Measurements from ENCODE around the gene HSPB9. TPM values are rescaled to one million over a fixed set of nuclear protein-coding genes. Genes with fewer than 3 reads are reported as not detected.
A peak's percentile ranks its signal among the peaks of the same experiment; 100 is the strongest.

The HSPB9 gene
- total and polyA plus RNA-seq, 9 of the 15 experiments (the other 6 are each of a cell fraction or from before 2014, with no cell fraction given): 0.04 to 0.16 (median 0.08) TPM; not detected in 3

DNA sequence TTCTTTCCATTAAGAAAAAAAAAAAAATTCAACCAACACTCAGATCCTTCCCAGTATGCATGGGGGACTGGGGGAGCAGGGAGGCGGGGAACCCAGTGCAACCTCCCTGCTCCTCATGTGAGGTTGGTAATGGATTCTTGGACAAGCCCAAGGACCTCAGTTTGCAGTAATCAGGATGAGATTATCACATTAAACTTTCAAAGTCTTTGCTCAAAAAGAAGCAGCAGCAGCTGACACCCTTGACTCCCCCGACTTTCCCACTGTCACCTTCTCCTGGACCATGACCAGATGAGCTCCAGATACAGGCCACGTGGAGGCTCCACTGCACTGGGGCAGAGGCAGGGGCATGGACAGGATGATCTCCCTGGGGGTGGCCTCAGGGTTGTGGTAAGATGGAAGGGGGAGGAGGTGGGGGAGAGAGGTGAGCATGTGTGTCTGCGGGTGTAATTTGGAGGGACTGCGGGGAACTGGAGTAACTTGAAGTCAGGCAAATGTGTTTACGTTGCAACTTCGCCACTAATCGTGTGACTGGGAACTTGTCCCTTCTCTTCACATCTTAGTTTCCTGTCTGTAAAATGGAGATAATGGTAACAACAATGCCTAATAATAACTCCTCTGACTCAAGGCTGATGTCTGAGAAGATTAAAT lies 44.1 kb upstream of the HSPB9 start (continued):
- TF ChIP-seq NFIX (CRISPR knock-in tag; IDR thresholded peaks at IDR 0.05; ENCODE audit: low read depth) (no peak), ZBTB7A (IDR thresholded peaks at IDR 0.05; ENCODE audit: borderline replicate concordance, control insufficient read depth, low read depth, low read length) (no peak; the same call in 1 of the 2 replicates), DACH1 (IDR thresholded peaks at IDR 0.05; ENCODE audit: partially characterized antibody) (no peak), FOSL1 (tag; conservative IDR thresholded peaks at IDR 0.05) (no peak; the same call in 1 of the 2 replicates), ZNF165 (CRISPR knock-in tag; IDR thresholded peaks at IDR 0.05; ENCODE audit: borderline replicate concordance) (no peak), SRF (CRISPR knock-in tag; IDR thresholded peaks at IDR 0.05) (no peak), CEBPB (tag; IDR thresholded peaks at IDR 0.05) (no peak), CCAR2 (IDR thresholded peaks at IDR 0.05; ENCODE audit: low read depth, low read length) (no peak), RHOXF2B (CRISPR knock-in tag; conservative IDR thresholded peaks at IDR 0.05) (no peak), NR2C2 (CRISPR knock-in tag; IDR thresholded peaks at IDR 0.05) (no peak), NR2C2 (tag; IDR thresholded peaks at IDR 0.05) (peak; percentile 62), YBX1 (IDR thresholded peaks at IDR 0.05) (no peak)
- TF ChIP-seq, protein P1, sequence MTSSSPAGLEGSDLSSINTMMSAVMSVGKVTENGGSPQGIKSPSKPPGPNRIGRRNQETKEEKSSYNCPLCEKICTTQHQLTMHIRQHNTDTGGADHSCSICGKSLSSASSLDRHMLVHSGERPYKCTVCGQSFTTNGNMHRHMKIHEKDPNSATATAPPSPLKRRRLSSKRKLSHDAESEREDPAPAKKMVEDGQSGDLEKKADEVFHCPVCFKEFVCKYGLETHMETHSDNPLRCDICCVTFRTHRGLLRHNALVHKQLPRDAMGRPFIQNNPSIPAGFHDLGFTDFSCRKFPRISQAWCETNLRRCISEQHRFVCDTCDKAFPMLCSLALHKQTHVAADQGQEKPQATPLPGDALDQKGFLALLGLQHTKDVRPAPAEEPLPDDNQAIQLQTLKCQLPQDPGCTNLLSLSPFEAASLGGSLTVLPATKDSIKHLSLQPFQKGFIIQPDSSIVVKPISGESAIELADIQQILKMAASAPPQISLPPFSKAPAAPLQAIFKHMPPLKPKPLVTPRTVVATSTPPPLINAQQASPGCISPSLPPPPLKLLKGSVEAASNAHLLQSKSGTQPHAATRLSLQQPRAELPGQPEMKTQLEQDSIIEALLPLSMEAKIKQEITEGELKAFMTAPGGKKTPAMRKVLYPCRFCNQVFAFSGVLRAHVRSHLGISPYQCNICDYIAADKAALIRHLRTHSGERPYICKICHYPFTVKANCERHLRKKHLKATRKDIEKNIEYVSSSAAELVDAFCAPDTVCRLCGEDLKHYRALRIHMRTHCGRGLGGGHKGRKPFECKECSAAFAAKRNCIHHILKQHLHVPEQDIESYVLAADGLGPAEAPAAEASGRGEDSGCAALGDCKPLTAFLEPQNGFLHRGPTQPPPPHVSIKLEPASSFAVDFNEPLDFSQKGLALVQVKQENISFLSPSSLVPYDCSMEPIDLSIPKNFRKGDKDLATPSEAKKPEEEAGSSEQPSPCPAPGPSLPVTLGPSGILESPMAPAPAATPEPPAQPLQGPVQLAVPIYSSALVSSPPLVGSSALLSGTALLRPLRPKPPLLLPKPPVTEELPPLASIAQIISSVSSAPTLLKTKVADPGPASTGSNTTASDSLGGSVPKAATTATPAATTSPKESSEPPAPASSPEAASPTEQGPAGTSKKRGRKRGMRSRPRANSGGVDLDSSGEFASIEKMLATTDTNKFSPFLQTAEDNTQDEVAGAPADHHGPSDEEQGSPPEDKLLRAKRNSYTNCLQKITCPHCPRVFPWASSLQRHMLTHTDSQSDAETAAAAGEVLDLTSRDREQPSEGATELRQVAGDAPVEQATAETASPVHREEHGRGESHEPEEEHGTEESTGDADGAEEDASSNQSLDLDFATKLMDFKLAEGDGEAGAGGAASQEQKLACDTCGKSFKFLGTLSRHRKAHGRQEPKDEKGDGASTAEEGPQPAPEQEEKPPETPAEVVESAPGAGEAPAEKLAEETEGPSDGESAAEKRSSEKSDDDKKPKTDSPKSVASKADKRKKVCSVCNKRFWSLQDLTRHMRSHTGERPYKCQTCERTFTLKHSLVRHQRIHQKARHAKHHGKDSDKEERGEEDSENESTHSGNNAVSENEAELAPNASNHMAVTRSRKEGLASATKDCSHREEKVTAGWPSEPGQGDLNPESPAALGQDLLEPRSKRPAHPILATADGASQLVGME (CRISPR knock-in tag; IDR thresholded peaks at IDR 0.05): no peak
- TF ChIP-seq, protein P2, sequence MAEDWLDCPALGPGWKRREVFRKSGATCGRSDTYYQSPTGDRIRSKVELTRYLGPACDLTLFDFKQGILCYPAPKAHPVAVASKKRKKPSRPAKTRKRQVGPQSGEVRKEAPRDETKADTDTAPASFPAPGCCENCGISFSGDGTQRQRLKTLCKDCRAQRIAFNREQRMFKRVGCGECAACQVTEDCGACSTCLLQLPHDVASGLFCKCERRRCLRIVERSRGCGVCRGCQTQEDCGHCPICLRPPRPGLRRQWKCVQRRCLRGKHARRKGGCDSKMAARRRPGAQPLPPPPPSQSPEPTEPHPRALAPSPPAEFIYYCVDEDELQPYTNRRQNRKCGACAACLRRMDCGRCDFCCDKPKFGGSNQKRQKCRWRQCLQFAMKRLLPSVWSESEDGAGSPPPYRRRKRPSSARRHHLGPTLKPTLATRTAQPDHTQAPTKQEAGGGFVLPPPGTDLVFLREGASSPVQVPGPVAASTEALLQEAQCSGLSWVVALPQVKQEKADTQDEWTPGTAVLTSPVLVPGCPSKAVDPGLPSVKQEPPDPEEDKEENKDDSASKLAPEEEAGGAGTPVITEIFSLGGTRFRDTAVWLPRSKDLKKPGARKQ (CRISPR knock-in tag; IDR thresholded peaks at IDR 0.05): no peak
- TF ChIP-seq, protein P3, sequence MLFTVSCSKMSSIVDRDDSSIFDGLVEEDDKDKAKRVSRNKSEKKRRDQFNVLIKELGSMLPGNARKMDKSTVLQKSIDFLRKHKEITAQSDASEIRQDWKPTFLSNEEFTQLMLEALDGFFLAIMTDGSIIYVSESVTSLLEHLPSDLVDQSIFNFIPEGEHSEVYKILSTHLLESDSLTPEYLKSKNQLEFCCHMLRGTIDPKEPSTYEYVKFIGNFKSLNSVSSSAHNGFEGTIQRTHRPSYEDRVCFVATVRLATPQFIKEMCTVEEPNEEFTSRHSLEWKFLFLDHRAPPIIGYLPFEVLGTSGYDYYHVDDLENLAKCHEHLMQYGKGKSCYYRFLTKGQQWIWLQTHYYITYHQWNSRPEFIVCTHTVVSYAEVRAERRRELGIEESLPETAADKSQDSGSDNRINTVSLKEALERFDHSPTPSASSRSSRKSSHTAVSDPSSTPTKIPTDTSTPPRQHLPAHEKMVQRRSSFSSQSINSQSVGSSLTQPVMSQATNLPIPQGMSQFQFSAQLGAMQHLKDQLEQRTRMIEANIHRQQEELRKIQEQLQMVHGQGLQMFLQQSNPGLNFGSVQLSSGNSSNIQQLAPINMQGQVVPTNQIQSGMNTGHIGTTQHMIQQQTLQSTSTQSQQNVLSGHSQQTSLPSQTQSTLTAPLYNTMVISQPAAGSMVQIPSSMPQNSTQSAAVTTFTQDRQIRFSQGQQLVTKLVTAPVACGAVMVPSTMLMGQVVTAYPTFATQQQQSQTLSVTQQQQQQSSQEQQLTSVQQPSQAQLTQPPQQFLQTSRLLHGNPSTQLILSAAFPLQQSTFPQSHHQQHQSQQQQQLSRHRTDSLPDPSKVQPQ (CRISPR knock-in tag; IDR thresholded peaks at IDR 0.05; ENCODE audit: borderline replicate concordance): no peak
- TF ChIP-seq, protein P4, sequence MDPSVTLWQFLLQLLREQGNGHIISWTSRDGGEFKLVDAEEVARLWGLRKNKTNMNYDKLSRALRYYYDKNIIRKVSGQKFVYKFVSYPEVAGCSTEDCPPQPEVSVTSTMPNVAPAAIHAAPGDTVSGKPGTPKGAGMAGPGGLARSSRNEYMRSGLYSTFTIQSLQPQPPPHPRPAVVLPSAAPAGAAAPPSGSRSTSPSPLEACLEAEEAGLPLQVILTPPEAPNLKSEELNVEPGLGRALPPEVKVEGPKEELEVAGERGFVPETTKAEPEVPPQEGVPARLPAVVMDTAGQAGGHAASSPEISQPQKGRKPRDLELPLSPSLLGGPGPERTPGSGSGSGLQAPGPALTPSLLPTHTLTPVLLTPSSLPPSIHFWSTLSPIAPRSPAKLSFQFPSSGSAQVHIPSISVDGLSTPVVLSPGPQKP (CRISPR knock-in tag; IDR thresholded peaks at IDR 0.05): no peak
